H1 (cell line): ENCODE results near the gene KCNIP3. TPM values are rescaled to one million over a fixed set of nuclear protein-coding genes. Genes with fewer than 3 reads are reported as not detected.

Source experiments
- CREB1 ChIP-seq: IDR thresholded peaks from 2 replicates; pipeline ENCODE4 v1.6.1; 2012; ENCODE audit warnings: inconsistent platforms
- JUN ChIP-seq: IDR thresholded peaks from 2 replicates; pipeline ENCODE4 v1.6.1; 2011; ENCODE audit warnings: low read depth, mild to moderate bottlenecking, improper control_type of control experiment, low read length
- KDM5A ChIP-seq: fragments of 200-600 bp; IDR thresholded peaks from 2 replicates; pipeline ENCODE4 v1.7.1; 2012; ENCODE audit warnings: mild to moderate bottlenecking, low read length, inconsistent platforms, mixed read lengths
- POLR2A ChIP-seq, 2 experiments: IDR thresholded peaks; 1 replicate in 1 of 2; 2 replicates in 1 of 2; pipeline ENCODE4 v1.6.1; 2011; ENCODE audit warnings: low read depth in 2 of 2, low read length in 2 of 2, mild to moderate bottlenecking in 2 of 2; ENCODE audit errors: control extremely low read depth in 1 of 2
- RXRA ChIP-seq: IDR thresholded peaks from 2 replicates; pipeline ENCODE4 v1.6.1; 2011; ENCODE audit warnings: low read depth, mild to moderate bottlenecking, low read length, moderate library complexity; ENCODE audit not compliant: insufficient read depth
- SIRT6 ChIP-seq: IDR thresholded peaks from one replicate; pipeline ENCODE4 v1.7.1; 2012; ENCODE audit warnings: low read length, inconsistent platforms
- polyA plus RNA-seq, 7 experiments: library from polyadenylated mRNA; depleted of rRNA in 3 of 7; stranded (reverse) in 5 of 7; unstranded in 2 of 7; fragments of >200 nt in 5 of 7; fragments of 200-250 nt in 2 of 7; gene quantifications; 1 replicate in 5 of 7; 2 replicates in 1 of 7; 4 replicates in 1 of 7; pipeline versions ENCODE4 v1.2.1 to v1.2.3, GENCODE V29; 2011 to 2013; ENCODE audit warnings: missing spikeins in 2 of 7, mixed read lengths in 2 of 7
- total RNA-seq: library from RNA; stranded (reverse); fragmentation: NEBNext Ultra II Directional; extraction: Animal tissue kit (Norgen Biotek cat#: 25700); gene quantifications from 2 replicates; pipeline ENCODE4 v1.2.1, GENCODE V29; 2021

KCNIP3 gene
- total and polyA plus RNA-seq, 2 of the 8 experiments (the other 6 are each of a cell fraction or from before 2014, with no cell fraction given): 0.33 to 1.9 TPM

GRCh38 chr2:95388091-95388692 lies 91.0 kb downstream of the KCNIP3 start (continued):
- no peak for TF ChIP-seq CREB1
- TF ChIP-seq JUN: no peak
- no peak for TF ChIP-seq SIRT6
- TF ChIP-seq KDM5A: no peak
- no peak for TF ChIP-seq POLR2A (IDR thresholded peaks at IDR 0.05; ENCODE audit: control extremely low read depth in 1 of 2, low read depth in 2 of 2, low read length in 2 of 2)
- no peak for TF ChIP-seq RXRA
